Caco-2 (cell line): Measurements from ENCODE around the gene RAD50. TPM values are rescaled to one million over a fixed set of nuclear protein-coding genes. Genes with fewer than 3 reads are reported as not detected.

Source experiments
- BruUV-seq: library from RNA; stranded (reverse); fragments of 400-500 nt; replicated peaks from 2 replicates; lab custom pipeline; 2021; lab: Mats Ljungman, UMichigan
- CTCF ChIA-PET: fragments of 300-600 bp; sonication (Branson Sonifier 250); formaldehyde crosslinking; loops from one replicate; lab custom pipeline; 2022; ENCODE audit warnings: antibody characterized with exemption; lab: Charles Lee
- POLR2A ChIA-PET: fragments of 300-600 bp; sonication (Branson Sonifier 250); formaldehyde crosslinking; loops from one replicate; lab custom pipeline; 2022; ENCODE audit warnings: antibody characterized with exemption; lab: Charles Lee
- DNase-seq, 2 experiments: peaks; one replicate each; pipeline versions ENCODE4 v3.0.0 to v3.0.0-alpha.2; 2020 to 2022
- H3K27me3 ChIP-seq: replicated peaks from 2 replicates; pipeline ENCODE4 v1.6.0; 2011; ENCODE audit warnings: low read length; ENCODE audit not compliant: control insufficient read depth, insufficient read depth
- H3K36me3 ChIP-seq: 2 replicates; pipeline ENCODE4 v1.5.1; 2011; ENCODE audit warnings: low read length; ENCODE audit not compliant: control insufficient read depth, insufficient read depth
- H3K4me1 ChIP-seq: fragments of 250-450 bp; sonication (Bioruptor Pico); 2 replicates; pipeline ENCODE4 v1.5.1; 2020; ENCODE audit warnings: mild to moderate bottlenecking
- H3K4me3 ChIP-seq: 2 replicates; pipeline ENCODE4 v1.5.1; 2011; ENCODE audit warnings: low read depth, mild to moderate bottlenecking, control low read depth, low read length
- H3K9me3 ChIP-seq: fragments of 250-450 bp; sonication (Bioruptor Pico); 2 replicates; pipeline ENCODE4 v1.5.1; 2020; ENCODE audit warnings: mild to moderate bottlenecking, moderate library complexity
- H3K27ac Mint-ChIP-seq: one replicate; pipeline ENCODE4 v1.8.0; 2022; ENCODE audit warnings: mixed read lengths; ENCODE audit not compliant: unreplicated experiment
- H3K27me3 Mint-ChIP-seq: one replicate; pipeline ENCODE4 v1.8.0; 2022; ENCODE audit warnings: mixed read lengths; ENCODE audit not compliant: insufficient read depth, unreplicated experiment
- H3K36me3 Mint-ChIP-seq: one replicate; pipeline ENCODE4 v1.8.0; 2022; ENCODE audit warnings: mild to moderate bottlenecking, mixed read lengths; ENCODE audit not compliant: insufficient read depth, unreplicated experiment
- H3K4me1 Mint-ChIP-seq: one replicate; pipeline ENCODE4 v1.8.0; 2022; ENCODE audit warnings: low read depth, mixed read lengths; ENCODE audit not compliant: unreplicated experiment
- H3K4me3 Mint-ChIP-seq: one replicate; pipeline ENCODE4 v1.8.0; 2022; ENCODE audit warnings: mild to moderate bottlenecking, moderate library complexity, mixed read lengths; ENCODE audit not compliant: unreplicated experiment
- H3K9me3 Mint-ChIP-seq: one replicate; pipeline ENCODE4 v1.8.0; 2022; ENCODE audit warnings: mixed read lengths; ENCODE audit not compliant: unreplicated experiment
- CTCF ChIP-seq, 2 experiments: fragments of 200-600 bp in 1 of 2; IDR thresholded peaks; 1 replicate in 1 of 2; 2 replicates in 1 of 2; pipeline versions ENCODE4 v1.5.1 to v1.8.0; 2011 to 2022; ENCODE audit warnings: antibody characterized with exemption in 1 of 2, control low read depth in 1 of 2, inconsistent platforms in 1 of 2, low read depth in 1 of 2, low read length in 1 of 2, mild to moderate bottlenecking in 1 of 2, moderate library complexity in 1 of 2; ENCODE audit not compliant: insufficient read depth in 1 of 2, severe bottlenecking in 1 of 2, unreplicated experiment in 1 of 2
- intact Hi-C: fragments of 100-400 bp; cut with micrococcal nuclease; formaldehyde crosslinking; loops from one replicate; pipeline ENCODE4 v1.10.0; 2022; ENCODE audit not compliant: unreplicated experiment
- total RNA-seq: library from RNA; stranded (reverse); gene quantifications from 2 replicates; pipeline ENCODE4 v1.2.3, GENCODE V29; 2022

Gene RAD50
- total RNA-seq, 1 experiment from 2014 or later = 53.2 TPM

- intact Hi-C loops = no loop called here
- Mint-ChIP-seq H3K4me3 (no peak overlapping the region), H3K27ac (no peak overlapping the region), H3K27me3 (no peaks in the 10 kb centered on the region), H3K9me3 (no peaks in the 10 kb centered on the region), H3K4me1 (peaks cover 9% of the 10 kb centered on the region), H3K36me3 (no peaks in the 10 kb centered on the region)
- H3K36me3 ChIP-seq = no peaks in the 10 kb centered on the region
- DNase-seq = no peak
- no peaks in the 10 kb centered on the region for H3K9me3 ChIP-seq
- no peak for TF ChIP-seq CTCF (IDR thresholded peaks at IDR 0.05; ENCODE audit: insufficient read depth in 1 of 2, low read depth in 1 of 2, low read length in 1 of 2, severe bottlenecking in 1 of 2, unreplicated experiment in 1 of 2)
- no TSS peak for BruUV-seq
- no peak overlapping the region for H3K4me3 ChIP-seq
- peaks cover 7% of the 10 kb centered on the region for H3K4me1 ChIP-seq
- no peaks in the 10 kb centered on the region for H3K27me3 ChIP-seq
- POLR2A ChIA-PET = no interaction called here
- CTCF ChIA-PET = interaction anchor here (0.7 to 1.1 kb wide), 2 partner anchors 121 to 276 kb away, joined by 3 read pairs; no protein-coding TSS in a partner anchor
Observed at GRCh38 chr5:132686193-132686592, 129.4 kb downstream of the RAD50 start.

GRCh38 chr5:132687995-132688394, 131.2 kb downstream of the RAD50 start:
- peaks cover 7% of the 10 kb centered on the region for H3K4me1 ChIP-seq
- Mint-ChIP-seq H3K27me3 (no peaks in the 10 kb centered on the region), H3K36me3 (peaks cover 6% of the 10 kb centered on the region), H3K4me3 (no peak overlapping the region), H3K4me1 (peaks cover 9% of the 10 kb centered on the region), H3K27ac (no peak overlapping the region), H3K9me3 (no peaks in the 10 kb centered on the region)
- ChIA-PET CTCF (no interaction called here), POLR2A (no interaction called here)
- no TSS peak for BruUV-seq
- intact Hi-C loops = no loop called here
- no peaks in the 10 kb centered on the region for H3K9me3 ChIP-seq
- DNase-seq = no peak
- H3K27me3 ChIP-seq = no peaks in the 10 kb centered on the region
- no peak overlapping the region for H3K4me3 ChIP-seq
- no peak for TF ChIP-seq CTCF (IDR thresholded peaks at IDR 0.05; ENCODE audit: insufficient read depth in 1 of 2, low read depth in 1 of 2, low read length in 1 of 2, severe bottlenecking in 1 of 2, unreplicated experiment in 1 of 2)
- H3K36me3 ChIP-seq = no peaks in the 10 kb centered on the region

DNA sequence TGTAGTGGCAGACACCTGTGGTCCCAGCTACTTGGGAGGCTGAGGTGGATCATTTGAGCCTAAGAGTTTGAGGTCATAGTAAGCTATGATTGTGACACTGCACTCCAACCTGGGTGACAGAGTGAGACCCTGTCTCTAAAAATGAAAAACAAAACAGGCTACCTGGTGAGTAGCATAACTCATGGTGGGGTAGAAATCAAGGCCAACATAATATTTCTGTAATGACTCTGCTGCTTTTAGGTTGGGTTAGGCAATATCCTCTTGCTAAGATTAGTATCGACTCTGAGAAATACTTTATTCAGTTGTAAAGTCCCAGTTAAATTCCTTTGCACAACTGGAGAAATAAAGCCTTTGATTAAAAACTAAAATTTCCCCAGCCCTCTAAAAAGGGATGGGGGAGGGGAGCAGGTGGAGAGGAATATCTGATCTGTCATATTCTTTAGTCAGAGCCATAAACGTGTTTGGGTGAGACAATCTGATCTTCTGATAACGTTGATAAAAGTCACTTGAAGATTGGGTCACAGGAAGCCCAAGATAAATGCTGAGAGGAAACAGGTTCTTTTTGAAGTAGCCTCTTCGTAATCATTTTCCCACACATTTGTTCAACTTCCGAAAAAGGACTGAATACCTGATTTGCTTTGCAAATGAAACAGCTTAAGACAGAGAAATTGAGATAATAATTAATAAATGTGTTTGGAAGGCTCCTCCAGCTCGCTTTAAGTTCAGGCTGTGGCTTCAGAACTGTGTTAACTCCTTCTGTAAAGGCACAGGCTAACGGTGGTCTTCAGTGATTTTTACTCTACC, 132.0 kb downstream of the RAD50 start:
- Mint-ChIP-seq H3K4me3 (no peak overlapping the region), H3K27ac (no peak overlapping the region), H3K9me3 (no peaks in the 10 kb centered on the region), H3K36me3 (peaks cover 6% of the 10 kb centered on the region), H3K27me3 (no peaks in the 10 kb centered on the region), H3K4me1 (peaks cover 9% of the 10 kb centered on the region)
- H3K27me3 ChIP-seq = no peaks in the 10 kb centered on the region
- no peak overlapping the region for H3K4me3 ChIP-seq
- POLR2A ChIA-PET = no interaction called here
- peaks cover 7% of the 10 kb centered on the region for H3K4me1 ChIP-seq
- no peak for TF ChIP-seq CTCF (IDR thresholded peaks at IDR 0.05; ENCODE audit: insufficient read depth in 1 of 2, low read depth in 1 of 2, low read length in 1 of 2, severe bottlenecking in 1 of 2, unreplicated experiment in 1 of 2)
- no peaks in the 10 kb centered on the region for H3K9me3 ChIP-seq
- intact Hi-C loops = no loop called here
- CTCF ChIA-PET = no interaction called here
- BruUV-seq = no TSS peak
- no peak for DNase-seq
- H3K36me3 ChIP-seq = no peaks in the 10 kb centered on the region
